Measurements from ENCODE around the gene EFNA2.

DNA sequence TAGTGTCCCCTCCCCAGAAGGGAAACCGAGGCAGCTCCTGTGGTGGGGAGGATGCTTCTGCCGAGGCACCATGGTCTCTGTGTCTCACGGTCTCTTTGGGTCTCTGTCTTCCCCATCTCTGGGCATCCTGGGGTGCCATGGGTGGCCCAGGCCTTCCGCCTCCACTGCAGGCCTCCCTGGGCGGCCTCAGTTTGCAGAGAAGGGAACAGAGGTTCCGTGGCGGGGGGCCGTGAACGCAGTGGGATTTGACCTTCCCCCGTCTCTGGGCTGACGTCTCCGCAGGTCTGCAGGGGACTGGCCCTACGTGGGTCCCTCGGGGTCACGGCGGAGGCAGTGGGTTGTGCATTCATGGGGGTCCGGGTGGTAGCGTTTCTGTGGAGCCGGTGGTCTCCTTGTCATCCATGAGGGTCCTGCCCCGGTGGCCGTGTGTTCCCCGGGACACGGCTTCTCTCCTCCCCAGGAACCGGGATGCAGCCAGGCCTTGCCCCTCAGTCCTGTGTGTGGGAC, 4.6 kb downstream of the EFNA2 start:
- TF ChIP-seq RAD21 (IDR thresholded peaks at IDR 0.05 in 1 of 2, conservative IDR thresholded peaks at IDR 0.05 in 1 of 2; ENCODE audit: low read depth in 2 of 2, low read length in 2 of 2) (no peak), ZNF274 (IDR thresholded peaks at IDR 0.05; ENCODE audit: borderline replicate concordance, extremely low read depth, low read length) (no peak), NRF1 (IDR thresholded peaks at IDR 0.05; ENCODE audit: low read depth, low read length) (no peak), ASH2L (IDR thresholded peaks at IDR 0.05; ENCODE audit: low read length) (no peak), POLR2A (IDR thresholded peaks at IDR 0.05; ENCODE audit: control extremely low read depth in 1 of 2, low read depth in 2 of 2, low read length in 2 of 2) (no peak), MAFK (IDR thresholded peaks at IDR 0.05; ENCODE audit: low read depth, low read length) (no peak), CEBPB (IDR thresholded peaks at IDR 0.05; ENCODE audit: low read depth, low read length) (no peak), CTCF (IDR thresholded peaks at IDR 0.05; ENCODE audit: control extremely low read depth in 1 of 3, insufficient read depth in 1 of 3, low read depth in 1 of 3, low read length in 3 of 3) (no peak)
- TF ChIP-seq, protein P1, sequence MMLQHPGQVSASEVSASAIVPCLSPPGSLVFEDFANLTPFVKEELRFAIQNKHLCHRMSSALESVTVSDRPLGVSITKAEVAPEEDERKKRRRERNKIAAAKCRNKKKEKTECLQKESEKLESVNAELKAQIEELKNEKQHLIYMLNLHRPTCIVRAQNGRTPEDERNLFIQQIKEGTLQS (IDR thresholded peaks at IDR 0.05; ENCODE audit: insufficient read depth, low read depth, low read length) = no peak
- TF ChIP-seq, protein P2, sequence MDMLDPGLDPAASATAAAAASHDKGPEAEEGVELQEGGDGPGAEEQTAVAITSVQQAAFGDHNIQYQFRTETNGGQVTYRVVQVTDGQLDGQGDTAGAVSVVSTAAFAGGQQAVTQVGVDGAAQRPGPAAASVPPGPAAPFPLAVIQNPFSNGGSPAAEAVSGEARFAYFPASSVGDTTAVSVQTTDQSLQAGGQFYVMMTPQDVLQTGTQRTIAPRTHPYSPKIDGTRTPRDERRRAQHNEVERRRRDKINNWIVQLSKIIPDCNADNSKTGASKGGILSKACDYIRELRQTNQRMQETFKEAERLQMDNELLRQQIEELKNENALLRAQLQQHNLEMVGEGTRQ (IDR thresholded peaks at IDR 0.05; ENCODE audit: low read length) = no peak
